A549 (cell line): ENCODE data around the gene WDR35. TPM values are rescaled to one million over a fixed set of nuclear protein-coding genes. Genes with fewer than 3 reads are reported as not detected.

ENCODE experiments used
- ATAC-seq, 2 experiments: fragments of 200-7000 bp in 1 of 2; fragments of >200 bp in 1 of 2; cut with Nextera tagmentation in 1 of 2; cut with Tn5 transposase in 1 of 2; 3 replicates each; pipeline versions ENCODE4 v1.8.0 to v1.9.1; 2018 to 2020; ENCODE audit warnings: mild to moderate bottlenecking in 1 of 2, moderate library complexity in 1 of 2
- CTCF ChIA-PET: fragments of 300-600 bp; sonication (Branson Sonifier 250); formaldehyde crosslinking; extraction: SDS; loops from one replicate; lab custom pipeline; 2021; ENCODE audit warnings: antibody characterized with exemption, inconsistent platforms; lab: Yijun Ruan, JAX
- POLR2A ChIA-PET: fragments of 350-600 bp; formaldehyde crosslinking; extraction: SDS; loops from one replicate; lab custom pipeline; 2021; ENCODE audit warnings: antibody characterized with exemption, inconsistent platforms; lab: Yijun Ruan, JAX
- DNase-seq, 2 experiments: peaks; one replicate each; pipeline versions ENCODE4 v3.0.0 to v3.0.0-alpha.2; 2011 to 2016; ENCODE audit warnings: low read depth in 1 of 2, low spot score in 1 of 2
- FAIRE-seq: peaks from 2 replicates; lab custom pipeline; 2011; peaks lifted over from hg19 to GRCh38; lab: Jason Lieb, UNC
- H3K27ac ChIP-seq, 2 experiments: fragments of >200 bp; sonication (Bioruptor Twin); formaldehyde crosslinking; 3 replicates each; pipeline ENCODE4 v1.5.1; 2016 to 2017
- H3K4me1 ChIP-seq: fragments of >200 bp; sonication (Bioruptor Twin); formaldehyde crosslinking; 3 replicates; pipeline ENCODE4 v1.6.1; 2016
- H3K4me2 ChIP-seq: fragments of >200 bp; sonication (Bioruptor Twin); formaldehyde crosslinking; 3 replicates; pipeline ENCODE4 v1.6.1; 2016
- H3K4me3 ChIP-seq: fragments of >200 bp; sonication (Bioruptor Twin); formaldehyde crosslinking; 3 replicates; pipeline ENCODE4 v1.5.1; 2016
- H3K9me3 ChIP-seq: fragments of >200 bp; sonication (Bioruptor Twin); formaldehyde crosslinking; 3 replicates; pipeline ENCODE4 v1.6.1; 2016
- BCL3 ChIP-seq: fragments of >200 bp; sonication (Bioruptor Twin); formaldehyde crosslinking; IDR thresholded peaks from 3 replicates; pipeline ENCODE4 v1.6.1; 2016
- FOSB ChIP-seq: fragments of 250-450 bp; sonication (Bioruptor Pico); IDR thresholded peaks from 2 replicates; pipeline ENCODE4 v1.5.0; 2020; ENCODE audit warnings: mild to moderate bottlenecking, moderate library complexity
- FOSL2 ChIP-seq, 2 experiments: fragments of 450-650 bp in 1 of 2; fragments of >200 bp in 1 of 2; sonication (Bioruptor Twin) in 1 of 2; formaldehyde crosslinking; IDR thresholded peaks; 2 replicates each; pipeline versions ENCODE4 v1.5.0 to v1.6.1; 2016 to 2020; ENCODE audit warnings: mild to moderate bottlenecking in 1 of 2, moderate library complexity in 1 of 2
- FOXS1 ChIP-seq: fragments of 250-450 bp; sonication (Bioruptor Pico); IDR thresholded peaks from 2 replicates; pipeline ENCODE4 v1.5.0; 2020; ENCODE audit warnings: mild to moderate bottlenecking, moderate library complexity
- HEYL ChIP-seq: fragments of 250-450 bp; sonication (Bioruptor Pico); IDR thresholded peaks from 2 replicates; pipeline ENCODE4 v1.8.0; 2021; ENCODE audit warnings: mild to moderate bottlenecking, moderate library complexity
- HMGXB4 ChIP-seq: fragments of 250-450 bp; sonication (Bioruptor Pico); IDR thresholded peaks from 2 replicates; pipeline ENCODE4 v1.5.0; 2021; ENCODE audit warnings: mild to moderate bottlenecking, moderate library complexity, borderline replicate concordance
- JUNB ChIP-seq: fragments of >200 bp; sonication (Bioruptor Twin); formaldehyde crosslinking; IDR thresholded peaks from 2 replicates; pipeline ENCODE4 v1.6.1; 2016
- KDM5A ChIP-seq: fragments of 200-600 bp; sonication (generic); IDR thresholded peaks from 2 replicates; pipeline ENCODE4 v1.6.1; 2016; ENCODE audit warnings: antibody characterized with exemption, mild to moderate bottlenecking
- MAX ChIP-seq: IDR thresholded peaks from 2 replicates; pipeline ENCODE4 v1.6.1; 2012
- MAZ ChIP-seq: fragments of 150-350 bp; IDR thresholded peaks from 2 replicates; pipeline ENCODE4 v1.6.1; 2014; ENCODE audit warnings: antibody characterized with exemption, low read depth, low read length, borderline replicate concordance
- NR3C1 ChIP-seq: fragments of >200 bp; sonication (Bioruptor Twin); formaldehyde crosslinking; IDR thresholded peaks from 3 replicates; pipeline ENCODE4 v1.6.1; 2017
- PBX3 ChIP-seq: IDR thresholded peaks from 2 replicates; pipeline ENCODE4 v1.6.1; 2012
- REST ChIP-seq: fragments of 200-600 bp; sonication (generic); IDR thresholded peaks from 2 replicates; pipeline ENCODE4 v1.6.1; 2016; ENCODE audit warnings: antibody characterized with exemption, mild to moderate bottlenecking, moderate library complexity
- RFX5 ChIP-seq: fragments of 450-650 bp; IDR thresholded peaks from 2 replicates; pipeline ENCODE4 v1.7.1; 2014; ENCODE audit warnings: antibody characterized with exemption, mild to moderate bottlenecking, moderate library complexity
- ZFP36 ChIP-seq: fragments of 450-650 bp; IDR thresholded peaks from 2 replicates; pipeline ENCODE4 v1.6.1; 2014; ENCODE audit warnings: borderline replicate concordance; ENCODE audit not compliant: partially characterized antibody
- WGBS: methylation state at CpG from one replicate; pipeline ENCODE4 v1.1.6; 2017; ENCODE audit errors: missing lambda C conversion rate; 5-methylcytosine and 5-hydroxymethylcytosine counted together
- polyA plus RNA-seq, 4 experiments: library from polyadenylated mRNA; depleted of rRNA in 3 of 4; stranded (reverse); fragments of >200 nt; fragmentation: RNase III in 1 of 4; extraction: RNeasy Plus Mini Kit Qiagen cat#74134 plus additional on column Dnase treatment in 1 of 4; gene quantifications; 2 replicates in 3 of 4; 3 replicates in 1 of 4; pipeline ENCODE4 v1.2.3, GENCODE V29; 2011 to 2017

Gene WDR35
- polyA plus RNA-seq, 2 of the 4 experiments (the other 2 are of a cell fraction): 12.1 to 28.5 TPM

GRCh38 chr2:19933351-19933981 is 56.4 kb downstream of the WDR35 start (continued):
- TF ChIP-seq HMGXB4: no peak
- TF ChIP-seq FOSL2 (IDR thresholded peaks at IDR 0.05): no peak
- TF ChIP-seq FOSL2 (CRISPR knock-in tag; IDR thresholded peaks at IDR 0.05): peak; percentile 78
- TF ChIP-seq REST: no peak
- no peak for TF ChIP-seq BCL3
- TF ChIP-seq JUNB: no peak
- no peak for TF ChIP-seq KDM5A
- no peak for TF ChIP-seq RFX5
- no peak for TF ChIP-seq PBX3
- no peak for TF ChIP-seq FOXS1 (CRISPR knock-in tag)
- TF ChIP-seq ZFP36: no peak
- TF ChIP-seq MAZ: no peak
- peak; percentile 51; the same call in 1 of the 2 replicates for TF ChIP-seq MAX
- TF ChIP-seq, all 56 proteins: peak for 9

- ChIA-PET POLR2A (interaction anchor here (1.2 kb wide), 2 partner anchors 32 to 57 kb away, joined by 3 to 5 read pairs; partner anchors contain the start of genes TTC32 and WDR35), CTCF (interaction anchor here (0.9 to 1.4 kb wide), 6 partner anchors 17 to 258 kb away, joined by 3 to 4 read pairs (median 3); no protein-coding TSS in a partner anchor)
- peak overlapping the region; percentile 83 for H3K4me2 ChIP-seq
- H3K27ac ChIP-seq: peak overlapping the region; percentile 76 to 88
- no peak for TF ChIP-seq NR3C1
- TF ChIP-seq FOSB (CRISPR knock-in tag): 0 out of 2 replicates have a peak, but pooled peaks have one; percentile 62
- TF ChIP-seq HEYL (CRISPR knock-in tag): no peak
- H3K4me1 ChIP-seq: peaks cover 32% of the 10 kb centered on the region
- DNase-seq: no peak
- no peak for FAIRE-seq
- peak overlapping the region; percentile 23 for H3K4me3 ChIP-seq
- H3K9me3 ChIP-seq: no peaks in the 10 kb centered on the region
- peak; percentile 33 to 69; a peak in 4 of 6 replicates for ATAC-seq
- WGBS: 9% methylated on average over 2 of the region's 2 CpGs
Measured at GRCh38 chr2:19932928-19933327, 57.0 kb downstream of the WDR35 start.
